HG03439 (cell line): ENCODE results near the gene SCTR.
A peak's percentile ranks its signal among the peaks of the same experiment; 100 is the strongest.

Source experiments
- ATAC-seq: cut with Tn5 transposase; IDR thresholded peaks from one replicate; pipeline ENCODE4 v1.9.1; 2021; ENCODE audit warnings: mild to moderate bottlenecking, moderate library complexity; ENCODE audit not compliant: unreplicated experiment

SCTR gene

DNA sequence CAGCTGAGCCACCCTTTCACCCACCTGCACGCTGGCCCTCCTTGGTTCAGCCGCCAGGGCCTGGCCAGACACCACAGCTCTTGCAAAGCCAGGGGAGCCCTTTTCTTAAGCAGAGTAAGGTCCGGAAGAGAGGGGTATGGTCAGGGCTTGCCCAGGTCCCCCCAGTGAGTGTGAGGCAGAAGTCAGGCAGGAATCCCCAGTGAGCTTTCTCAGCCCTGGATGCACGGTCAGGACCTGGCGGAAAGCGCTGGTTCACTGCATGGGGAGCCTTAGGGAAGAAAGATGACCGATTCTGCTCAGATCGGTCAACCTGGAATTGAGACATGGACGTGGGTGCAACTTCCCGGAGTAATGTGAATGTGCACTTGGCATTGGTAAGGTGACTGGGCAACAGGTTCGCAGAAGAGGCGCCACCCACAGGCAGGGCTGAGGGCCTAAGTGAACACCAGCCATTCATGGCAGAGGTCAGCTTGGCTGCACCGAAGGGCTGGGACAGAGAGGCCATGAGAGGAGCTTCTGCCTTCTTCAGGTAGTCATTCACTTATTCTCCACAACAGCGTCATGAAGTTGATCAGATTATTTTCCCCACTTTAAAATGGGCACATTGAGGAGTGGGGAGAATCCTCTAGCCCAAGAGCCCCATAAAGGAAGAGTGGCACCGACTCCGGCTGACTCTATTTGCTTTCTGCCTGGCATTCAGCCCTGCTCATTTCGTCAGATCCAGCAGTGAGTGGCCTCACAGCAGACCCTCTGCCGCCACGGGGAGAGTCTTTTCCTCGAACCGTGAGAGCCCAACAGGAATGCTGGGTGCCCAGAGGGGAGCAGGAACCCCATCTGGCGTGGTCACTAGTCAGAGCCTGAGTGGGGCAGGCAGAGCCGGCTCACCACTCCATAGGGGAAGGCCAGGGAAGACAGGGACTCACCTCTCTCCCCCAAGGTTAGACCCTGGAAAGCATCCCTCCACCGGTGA is 35.8 kb downstream of the SCTR start:
- ATAC-seq = no peak

DNA sequence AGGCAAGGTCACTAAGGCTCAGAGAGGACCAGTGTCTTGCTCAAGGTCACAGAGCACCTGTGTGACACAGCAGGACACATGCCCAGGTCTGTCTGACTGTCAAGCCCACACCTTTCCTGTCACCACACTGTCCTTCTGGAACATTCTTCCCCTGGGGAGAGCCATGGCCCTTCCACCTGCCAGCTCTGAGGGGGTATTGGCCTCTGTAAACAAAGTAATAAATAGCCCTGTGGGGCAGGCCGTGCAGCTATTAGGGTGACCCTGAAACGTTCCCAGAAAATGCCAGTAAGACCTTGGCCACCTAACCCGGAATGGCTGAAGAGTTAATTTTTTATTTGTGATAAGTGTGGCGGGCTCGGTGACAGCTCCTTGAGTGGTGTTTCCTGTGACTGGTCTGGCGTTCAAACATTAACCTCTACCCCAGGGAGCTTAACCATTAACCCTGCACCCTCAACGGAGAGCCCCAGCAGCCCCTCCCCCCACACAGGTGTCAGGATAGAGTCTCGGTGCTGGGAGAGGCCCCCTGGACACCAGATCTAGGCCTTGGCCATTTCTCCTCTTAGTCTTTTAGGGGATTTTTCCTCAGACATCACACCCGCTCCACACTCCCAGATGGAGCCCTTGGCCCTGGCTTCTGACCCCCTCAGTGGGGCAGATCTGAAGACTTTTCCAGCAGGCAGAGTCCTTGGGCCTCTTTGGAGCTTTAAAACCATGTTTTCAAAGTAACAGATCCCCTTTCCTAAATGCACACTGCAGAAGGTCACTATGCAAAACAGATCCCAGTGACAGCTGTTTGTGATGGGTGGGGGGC is 36.6 kb downstream of the SCTR start:
- no peak for ATAC-seq

- ATAC-seq = no peak
These were observed 37.4 kb downstream of the SCTR start for GRCh38 chr2:119486886-119487285.

GRCh38 chr2:119486196-119486827 is 38.0 kb downstream of the SCTR start:
- no peak for ATAC-seq

GRCh38 chr2:119485336-119486110 is 38.8 kb downstream of the SCTR start:
- no peak for ATAC-seq

DNA sequence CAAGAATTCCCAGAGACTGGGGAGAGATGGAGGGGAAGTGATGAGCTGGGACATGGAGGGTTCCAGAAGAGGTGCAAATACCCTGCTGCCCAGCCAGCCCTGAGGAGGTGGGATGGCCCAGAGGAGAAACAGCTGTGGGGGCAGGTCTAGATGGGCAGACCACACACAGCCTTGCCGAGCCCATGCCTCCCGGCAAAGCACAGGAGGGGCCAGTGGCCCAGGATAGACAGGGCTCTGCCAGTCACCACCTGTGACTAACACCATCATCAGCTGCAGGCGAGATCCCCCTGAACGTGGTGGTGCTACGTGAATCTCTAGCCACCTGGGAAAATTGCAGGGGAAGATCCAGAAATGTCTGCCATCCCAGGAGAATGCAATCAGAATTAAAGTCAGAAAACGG is 39.4 kb downstream of the SCTR start:
- ATAC-seq = no peak

DNA sequence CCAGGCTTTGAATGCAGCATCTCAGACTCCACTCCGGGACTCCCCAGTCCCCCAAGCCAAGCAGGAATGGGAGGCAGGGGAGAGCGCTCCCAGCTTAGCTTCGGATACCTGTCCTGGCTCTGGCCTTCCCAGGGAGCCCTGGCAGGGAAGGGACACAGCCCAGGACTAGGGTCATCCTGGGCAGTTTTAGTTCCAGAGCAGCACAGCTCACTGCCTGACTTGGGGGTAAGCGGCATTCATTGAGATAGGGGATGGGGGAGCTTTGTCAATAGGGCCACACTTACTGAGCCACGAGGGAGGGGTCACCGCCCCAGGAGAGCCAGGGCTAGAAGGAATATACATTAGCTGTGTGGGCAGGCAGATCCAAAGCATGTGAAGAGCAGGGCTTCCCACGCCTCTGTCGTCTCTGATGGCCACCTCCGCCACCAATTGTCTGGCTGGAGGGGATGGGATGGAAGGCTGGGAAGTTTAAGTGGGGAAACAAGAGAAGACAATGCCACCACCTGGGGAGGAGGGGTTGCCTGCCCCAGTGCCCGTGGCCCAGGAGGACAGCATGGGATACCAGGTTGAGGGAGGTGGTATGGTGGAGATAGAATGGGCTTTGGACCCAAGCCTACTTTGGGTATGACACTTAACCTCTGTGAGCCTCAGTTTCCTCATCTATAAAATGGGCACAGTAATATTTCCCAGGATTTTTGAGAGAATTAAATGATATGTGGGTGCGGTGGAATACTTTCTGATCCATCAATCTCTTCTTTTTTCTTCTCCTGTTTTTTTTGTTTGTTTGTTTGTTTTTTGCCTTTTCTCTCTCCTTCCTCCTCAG is 40.2 kb downstream of the SCTR start:
- no peak for ATAC-seq

GRCh38 chr2:119483395-119483753 is 40.9 kb downstream of the SCTR start:
- no peak for ATAC-seq

DNA sequence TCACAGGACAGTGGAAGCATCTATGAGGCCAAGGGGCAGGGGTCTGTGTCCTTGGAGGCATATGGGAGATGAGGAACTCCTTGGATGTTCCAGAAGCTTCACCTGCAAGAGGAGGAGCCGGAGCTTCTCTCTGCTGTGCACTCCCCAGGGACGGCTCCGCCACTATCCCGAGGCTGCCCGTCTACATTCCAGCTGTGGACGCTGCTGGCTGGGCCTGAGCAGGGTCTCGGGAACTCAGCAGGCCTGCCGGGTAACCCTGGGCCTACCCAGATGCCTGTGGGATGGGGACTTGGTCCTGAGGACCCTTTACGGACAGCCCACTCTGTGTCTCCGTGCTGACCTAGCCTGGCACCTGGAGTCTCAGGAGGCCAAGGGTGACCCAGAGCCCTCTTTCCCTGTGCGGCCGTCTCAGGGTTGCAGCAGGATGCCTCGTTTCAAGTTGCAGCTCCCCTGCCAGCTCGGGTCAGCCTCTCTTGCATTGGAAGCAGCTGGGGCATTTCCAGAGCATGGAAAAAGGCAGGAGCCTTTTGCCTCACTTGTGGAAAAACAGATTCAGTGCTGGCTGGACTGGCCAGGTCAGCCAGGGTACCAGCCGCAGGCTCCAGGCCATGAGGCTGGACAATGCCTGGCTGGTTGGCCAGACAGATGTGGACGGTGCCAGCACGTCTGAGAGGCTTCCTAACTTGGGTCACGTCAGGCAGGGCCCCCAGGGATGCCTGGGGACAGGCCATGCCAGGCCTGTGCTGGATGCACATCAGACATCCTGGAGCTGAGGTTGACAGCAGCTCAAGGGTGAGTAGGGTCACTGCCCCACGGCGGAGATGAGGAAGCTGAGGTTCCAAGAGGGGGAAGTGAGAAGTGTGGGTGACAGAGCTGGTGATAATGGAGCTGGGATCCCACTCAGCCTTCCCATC is 41.5 kb downstream of the SCTR start:
- no peak for ATAC-seq

DNA sequence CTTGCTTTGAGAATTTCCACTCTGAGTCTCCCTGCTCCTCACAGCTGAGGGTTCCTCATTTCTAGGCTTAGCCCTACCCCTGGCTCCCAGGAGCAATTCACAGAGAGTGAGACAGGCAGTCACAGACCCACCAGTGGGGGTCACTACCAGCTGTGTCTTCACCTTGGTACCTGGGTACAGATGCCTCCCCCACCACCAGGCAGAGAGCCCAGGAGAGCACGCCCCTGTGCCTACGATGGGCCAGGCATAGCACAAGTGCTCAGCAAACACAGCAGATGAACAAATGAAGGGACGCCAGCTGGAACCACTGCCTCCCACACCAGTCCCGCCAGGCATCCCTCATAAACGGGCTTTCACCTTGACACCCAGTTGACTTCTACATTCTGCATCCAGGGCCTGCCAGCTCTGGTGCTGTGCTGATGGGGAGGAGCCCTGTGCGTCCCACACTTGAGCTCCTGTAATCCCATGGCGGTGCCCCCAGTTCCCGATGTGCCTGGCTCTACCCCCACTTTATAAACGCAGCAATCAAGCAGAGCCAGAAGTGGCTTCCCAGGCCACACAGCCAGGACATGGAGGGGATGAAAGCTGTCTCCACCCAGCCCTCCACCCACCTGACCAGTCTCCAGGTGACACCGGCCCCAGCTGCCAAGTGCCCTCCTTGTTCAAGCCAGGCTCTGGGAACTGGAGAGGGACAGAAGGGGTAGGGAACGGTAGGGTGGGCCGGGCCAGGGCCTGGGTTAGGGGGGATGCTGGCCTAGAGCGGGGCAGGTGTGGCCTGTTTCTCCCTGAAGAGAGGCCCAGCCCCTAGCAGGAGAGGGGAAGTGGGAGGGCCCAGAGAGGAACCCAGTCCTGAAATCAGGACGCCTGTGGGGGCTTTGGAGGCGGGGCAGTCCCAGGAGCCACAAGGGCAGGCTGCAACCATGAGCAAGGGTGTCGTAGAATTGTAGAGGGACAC is 42.5 kb downstream of the SCTR start:
- no peak for ATAC-seq

DNA sequence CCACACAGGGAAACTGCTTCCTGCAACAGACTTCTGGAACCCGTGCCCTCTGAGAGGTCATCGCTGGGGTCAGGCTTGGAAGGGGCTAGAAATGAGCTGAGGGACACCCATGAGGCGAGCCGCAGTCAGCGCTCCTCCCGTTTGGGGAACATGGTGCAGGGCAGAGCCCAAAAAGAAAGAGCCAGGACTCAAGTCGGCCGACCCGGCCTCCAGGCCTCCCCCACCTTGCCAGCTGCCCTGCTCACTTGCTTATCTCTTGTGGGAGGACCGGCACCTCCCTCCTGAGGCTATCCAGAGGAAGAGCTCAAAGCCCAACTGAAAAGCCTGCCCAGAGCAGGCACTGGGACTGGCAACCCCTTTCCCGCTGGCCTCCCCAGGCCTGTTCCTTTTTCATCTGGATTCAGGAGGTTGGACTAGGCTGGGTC is 43.6 kb downstream of the SCTR start:
- ATAC-seq = no peak

GRCh38 chr2:119480184-119480583 is 44.1 kb downstream of the SCTR start:
- no peak for ATAC-seq

GRCh38 chr2:119478978-119479295 is 45.3 kb downstream of the SCTR start:
- ATAC-seq = no peak

GRCh38 chr2:119478188-119478977 is 45.9 kb downstream of the SCTR start:
- ATAC-seq = no peak

DNA sequence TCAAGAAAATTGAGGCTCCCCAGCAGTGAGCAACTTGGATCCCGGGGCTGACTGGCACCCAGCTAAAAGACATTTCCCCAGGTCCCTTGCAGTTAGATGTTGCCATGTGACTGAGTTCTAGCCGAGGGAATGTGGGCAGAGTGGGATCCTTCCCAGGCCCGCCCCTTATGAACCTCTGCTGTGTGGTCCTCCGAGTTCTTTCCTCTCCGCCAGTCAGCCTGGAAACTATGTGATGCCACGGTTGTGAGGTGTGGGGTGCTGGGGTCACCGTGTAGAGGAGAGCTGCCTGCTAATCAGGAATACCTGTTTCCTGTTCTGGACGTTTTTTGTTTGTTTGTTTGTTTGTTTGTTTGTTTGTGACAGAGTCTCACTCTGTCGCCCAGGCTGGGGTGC is 47.2 kb downstream of the SCTR start:
- no peak for ATAC-seq

- peak; percentile 60 for ATAC-seq
These were observed 47.8 kb downstream of the SCTR start for GRCh38 chr2:119476301-119477112.
